GM12892 (cell line): ENCODE results near the gene PDE6B.

Source experiments
- POLR2A ChIP-seq: IDR thresholded peaks from 2 replicates; pipeline ENCODE4 v1.6.1; 2011; ENCODE audit warnings: low read depth, low read length, control low read depth
- TAF1 ChIP-seq: IDR thresholded peaks from 2 replicates; pipeline ENCODE4 v1.6.1; 2011; ENCODE audit warnings: low read depth, mild to moderate bottlenecking, control low read depth, low read length, borderline replicate concordance

GRCh38 chr4:704198-704891, 79.0 kb downstream of the PDE6B start:
- no peak for TF ChIP-seq TAF1
- no peak for TF ChIP-seq POLR2A
